Activated T-cell treated with anti-CD3 and anti-CD28 coated beads for 48 hours (primary cell): ENCODE results near the gene RIMS1.

ENCODE experiments used
- DNase-seq: peaks from one replicate; pipeline ENCODE4 v3.0.0-alpha.2; 2020; ENCODE audit warnings: low read depth

Gene RIMS1

DNA sequence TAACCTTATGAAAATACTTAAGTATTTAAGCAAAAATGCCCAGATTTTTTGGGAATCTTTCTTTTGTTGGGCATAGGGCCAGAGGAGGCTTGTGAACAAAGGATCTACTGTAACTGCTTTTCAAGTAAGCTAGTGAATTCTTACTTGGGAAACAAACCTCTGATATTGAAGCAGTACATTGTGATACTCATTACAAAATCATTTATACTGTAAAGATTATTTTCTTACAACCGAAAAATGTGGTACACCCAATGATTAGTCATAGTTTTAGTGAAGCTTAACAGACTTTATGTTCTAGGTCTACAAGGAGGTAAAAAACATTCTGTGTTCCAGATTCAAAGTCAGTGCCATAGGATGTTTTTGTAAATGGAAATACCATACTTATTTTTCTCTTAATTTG is 462.6 kb downstream of the RIMS1 start:
- no peak for DNase-seq

DNA sequence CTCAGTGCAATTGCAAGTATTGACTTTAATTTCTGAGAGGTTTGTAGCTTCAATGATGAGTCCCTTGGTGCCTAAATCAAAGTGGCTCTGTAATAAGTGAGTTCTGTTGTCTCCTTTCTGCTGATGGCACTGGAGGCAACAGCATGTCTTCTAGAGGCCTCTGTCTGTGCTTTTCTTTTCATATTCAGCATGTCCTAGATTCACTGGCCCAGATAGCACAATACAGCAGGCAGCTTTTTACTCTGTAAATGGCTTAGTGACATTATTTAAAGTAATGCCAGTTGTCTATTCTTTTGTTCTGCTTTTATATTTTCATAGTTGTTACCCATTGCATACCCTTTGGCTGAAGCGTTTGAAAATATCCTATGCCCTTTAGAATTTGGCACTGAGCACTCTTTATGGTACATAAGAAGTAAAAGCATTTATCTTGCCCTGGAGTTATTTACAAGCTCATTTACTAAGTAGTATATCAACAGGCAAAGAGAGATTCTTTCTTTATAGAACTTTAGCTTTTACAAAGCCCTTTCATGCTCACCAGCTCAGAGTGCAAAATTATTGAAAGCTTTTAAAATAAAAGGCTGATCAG is 464.0 kb downstream of the RIMS1 start:
- no peak for DNase-seq

DNA sequence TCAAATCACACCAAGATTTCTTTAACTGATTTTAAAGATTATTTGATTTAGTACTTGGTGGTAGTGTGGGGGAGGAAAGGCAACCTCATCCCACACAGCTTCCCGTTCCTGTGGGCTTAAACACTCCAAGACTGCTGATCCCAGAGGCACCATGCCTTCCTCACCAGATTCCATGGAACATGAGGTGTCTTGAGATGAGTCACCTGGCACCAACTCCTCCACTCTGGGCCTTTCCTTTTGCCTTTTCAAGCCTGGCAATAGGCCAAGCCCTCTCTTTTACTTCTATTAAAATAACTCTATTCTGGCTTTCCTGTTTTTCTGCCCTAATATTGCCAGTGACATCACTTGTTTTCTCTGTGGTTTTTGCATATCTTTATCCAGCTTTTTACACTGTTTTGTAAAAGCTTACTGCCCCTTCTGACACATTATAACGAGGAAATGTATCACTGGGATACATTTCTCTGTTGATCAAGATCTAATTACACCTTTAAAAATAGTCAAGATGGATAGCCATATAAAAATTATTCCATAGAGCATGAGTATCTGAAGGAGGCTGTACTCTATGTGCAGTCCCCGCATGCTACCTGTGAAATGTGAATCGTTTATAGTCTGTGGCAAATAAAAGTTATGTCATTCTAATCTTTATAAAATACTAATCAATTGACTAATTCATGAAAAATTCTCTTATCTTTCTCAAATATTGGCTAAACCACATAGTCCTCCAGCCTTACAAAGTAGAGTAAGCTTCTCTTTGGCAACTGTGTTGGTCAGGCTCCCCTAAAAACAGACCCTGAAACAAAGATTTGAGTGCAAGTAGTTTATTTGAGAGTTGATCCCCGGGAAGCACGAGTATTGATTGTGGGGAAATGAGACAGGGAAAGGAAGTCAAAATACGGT is 477.7 kb downstream of the RIMS1 start:
- DNase-seq = no peak

DNA sequence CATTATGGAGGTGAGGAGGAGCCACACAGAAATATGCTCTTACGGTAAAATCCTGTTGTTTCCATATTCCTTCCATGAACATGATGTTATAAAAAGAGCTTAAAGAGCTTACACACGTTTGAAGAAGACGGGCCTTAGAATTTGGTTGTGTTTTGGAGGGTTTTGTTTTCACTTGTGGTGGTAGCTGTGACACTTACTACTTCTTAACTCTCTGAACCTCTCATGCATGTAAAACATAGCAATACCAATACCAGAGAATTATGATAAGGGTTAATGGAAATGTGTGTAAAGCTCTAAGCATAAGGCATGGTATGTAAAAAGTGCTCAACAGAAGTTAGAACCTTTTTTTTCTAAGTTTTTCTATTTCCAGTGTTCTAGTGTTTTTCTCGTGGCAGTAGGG is 479.4 kb downstream of the RIMS1 start:
- no peak for DNase-seq

DNA sequence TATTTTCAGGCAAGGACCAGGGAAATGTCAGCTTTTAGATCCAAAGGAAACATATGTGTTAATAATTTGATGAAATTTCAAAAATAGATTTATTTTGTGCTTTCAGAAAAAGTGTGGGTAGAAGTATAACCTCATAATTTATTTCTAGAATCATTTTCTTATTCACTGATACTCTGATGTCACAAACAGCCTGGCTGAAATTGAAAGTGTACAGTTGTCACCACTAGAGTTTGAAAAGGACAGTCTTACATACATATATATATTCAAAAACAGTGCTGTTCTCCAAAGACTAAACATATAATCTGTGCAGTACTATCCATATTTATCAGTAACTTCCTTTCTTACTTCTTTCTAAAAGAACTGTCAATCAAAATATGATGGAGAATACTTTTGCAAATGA is 481.1 kb downstream of the RIMS1 start:
- no peak for DNase-seq

DNA sequence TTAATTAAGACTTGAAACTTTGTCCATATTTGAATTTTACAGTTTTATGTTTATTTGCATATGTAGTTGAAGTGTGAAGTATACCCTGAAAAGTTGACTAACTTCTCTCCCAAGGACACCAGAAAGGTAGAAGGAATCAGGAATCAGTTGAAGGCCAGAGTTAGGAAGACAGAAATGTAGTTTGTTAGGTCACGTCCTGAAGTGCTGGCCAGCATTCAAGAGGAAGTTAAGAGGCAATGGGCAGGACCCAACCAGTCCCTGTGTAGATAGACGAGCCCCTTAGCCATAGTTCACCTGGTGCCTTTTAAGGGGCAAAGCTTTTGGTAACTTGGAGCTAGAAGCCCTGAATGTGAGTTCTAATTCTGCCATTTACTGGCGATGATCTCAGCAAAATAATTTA is 485.1 kb downstream of the RIMS1 start:
- no peak for DNase-seq

DNA sequence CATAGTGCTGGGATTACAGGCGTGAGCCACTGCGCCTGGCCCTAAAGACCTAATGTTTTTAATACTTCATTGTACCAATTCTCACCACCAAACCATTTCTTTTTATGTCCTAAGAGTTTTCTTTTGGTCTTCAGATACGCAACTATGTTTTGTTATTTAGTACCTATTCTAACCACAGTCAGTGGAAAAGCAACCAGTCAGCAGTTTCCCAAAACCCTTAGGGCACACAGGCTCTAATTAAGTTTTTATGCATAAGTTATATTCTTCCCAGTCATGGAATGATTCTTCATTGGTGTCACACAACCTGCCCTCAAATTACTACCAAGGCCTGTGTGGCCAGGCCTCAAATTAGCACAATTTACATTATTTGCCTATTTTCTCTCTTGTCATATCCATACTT is 487.8 kb downstream of the RIMS1 start:
- DNase-seq = no peak

DNA sequence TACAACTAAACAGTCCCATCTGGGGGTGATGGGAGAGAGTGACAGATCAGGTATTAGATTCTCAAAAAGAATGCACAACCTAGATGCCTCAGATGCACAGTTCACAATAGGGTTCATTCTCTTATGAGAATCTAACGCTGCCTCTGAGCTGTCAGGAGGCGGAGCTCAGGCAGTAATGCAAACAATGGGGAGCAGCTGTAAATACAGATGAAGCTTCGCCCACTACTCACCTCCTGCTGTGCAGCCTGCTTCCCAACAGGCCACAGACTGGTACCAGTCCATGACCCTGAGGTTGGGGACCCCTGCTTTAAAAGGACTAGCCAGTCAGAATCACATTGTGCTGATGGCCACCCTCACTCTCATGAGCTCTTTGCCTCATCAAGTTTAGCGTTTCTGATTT is 488.5 kb downstream of the RIMS1 start:
- DNase-seq = no peak

DNA sequence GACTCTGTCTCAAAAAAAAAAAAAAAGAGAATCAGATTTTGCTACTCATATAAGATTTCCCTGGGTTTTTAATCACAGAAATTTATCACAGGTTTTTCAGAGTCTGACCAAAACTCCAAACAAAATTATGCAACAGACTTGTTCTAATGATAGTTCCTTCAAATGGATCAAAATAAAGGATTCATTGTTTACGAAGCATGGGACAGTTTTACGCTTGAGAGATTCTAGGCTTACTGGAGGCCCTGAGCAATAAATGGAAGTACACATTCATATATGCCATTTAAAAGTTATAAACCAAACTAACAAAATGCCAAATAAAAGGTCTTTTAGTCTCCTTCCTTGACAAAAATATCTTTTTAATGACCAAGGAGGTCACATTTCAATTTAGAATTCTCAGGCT is 490.4 kb downstream of the RIMS1 start:
- no peak for DNase-seq

DNA sequence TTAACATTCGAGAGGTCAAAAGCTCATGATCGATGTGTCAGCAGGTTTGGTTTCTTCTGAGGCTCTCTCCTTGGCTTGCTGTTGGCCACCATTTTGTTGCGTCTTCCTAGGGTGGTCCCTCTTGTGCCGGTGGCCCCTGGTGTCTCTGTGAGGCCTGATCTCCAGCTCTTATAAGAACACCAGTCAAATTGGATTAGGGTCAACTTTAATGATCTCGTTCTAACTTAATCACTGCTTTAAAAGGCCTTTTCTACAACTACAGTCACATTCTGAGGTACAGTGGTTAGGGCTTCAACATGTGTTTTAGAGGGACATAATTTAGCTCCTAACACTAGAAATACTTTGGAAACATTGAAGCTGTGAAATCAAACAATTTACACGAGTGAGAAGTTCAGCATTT is 494.7 kb downstream of the RIMS1 start:
- DNase-seq = no peak

DNA sequence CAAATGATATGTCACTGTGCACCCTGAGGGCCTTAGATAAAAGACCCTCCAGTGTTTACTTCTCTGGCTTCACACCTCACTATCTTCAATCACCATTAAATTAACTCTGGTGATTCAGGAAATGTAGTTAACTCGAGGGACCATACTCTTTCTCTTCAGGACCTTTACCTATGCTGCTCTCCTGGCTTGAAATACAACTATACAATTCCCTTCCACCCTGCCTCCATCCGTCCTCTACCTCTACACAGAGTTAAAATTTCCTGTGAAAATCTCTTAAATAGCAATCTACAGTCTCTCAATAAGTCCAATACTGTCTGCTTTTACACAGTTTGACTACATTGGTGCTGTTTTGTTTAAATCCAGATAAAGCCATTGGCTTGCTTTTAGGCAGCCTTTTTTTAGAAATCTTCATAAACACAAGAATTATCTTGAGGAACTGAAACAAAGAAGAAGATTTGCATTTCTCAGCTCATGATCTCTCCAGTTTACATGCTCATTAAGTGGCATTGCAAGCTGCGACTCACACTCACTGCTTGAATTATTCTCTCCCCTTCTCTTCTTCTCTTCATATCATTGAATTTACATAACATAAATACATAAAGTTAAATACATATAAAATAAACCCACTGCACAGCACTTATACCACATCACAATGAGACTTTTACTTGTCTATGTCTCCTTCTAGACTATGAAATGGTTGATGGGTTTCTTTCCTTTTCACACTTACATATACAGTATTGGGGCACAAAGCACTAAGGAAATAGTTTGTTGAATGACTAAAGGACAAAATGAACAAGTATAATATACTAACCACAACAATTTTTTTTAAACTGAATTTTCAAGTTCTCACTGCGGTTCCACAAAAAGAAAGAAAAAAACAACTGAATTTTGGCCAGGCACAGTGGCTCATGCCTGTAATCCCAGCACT is 496.5 kb downstream of the RIMS1 start:
- no peak for DNase-seq

DNA sequence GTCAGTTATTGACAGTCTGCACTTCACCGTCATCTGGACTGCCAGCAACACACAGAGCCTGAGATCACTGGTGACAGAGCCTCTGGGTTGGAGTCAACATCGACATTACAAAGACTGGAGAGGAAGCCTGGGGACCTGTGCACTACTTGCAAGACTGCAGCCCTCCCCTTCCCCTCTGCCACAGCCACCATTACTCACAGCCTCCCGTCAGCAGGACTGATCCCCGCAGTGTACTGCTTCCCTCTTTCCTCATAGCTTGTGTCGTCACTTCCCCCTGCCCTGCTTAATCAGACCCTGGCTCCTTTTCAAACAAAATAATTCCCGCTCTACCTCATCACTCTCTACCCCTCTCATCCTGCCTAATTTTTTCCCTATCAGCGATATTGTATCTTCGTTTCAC is 500.0 kb downstream of the RIMS1 start:
- DNase-seq = no peak

DNA sequence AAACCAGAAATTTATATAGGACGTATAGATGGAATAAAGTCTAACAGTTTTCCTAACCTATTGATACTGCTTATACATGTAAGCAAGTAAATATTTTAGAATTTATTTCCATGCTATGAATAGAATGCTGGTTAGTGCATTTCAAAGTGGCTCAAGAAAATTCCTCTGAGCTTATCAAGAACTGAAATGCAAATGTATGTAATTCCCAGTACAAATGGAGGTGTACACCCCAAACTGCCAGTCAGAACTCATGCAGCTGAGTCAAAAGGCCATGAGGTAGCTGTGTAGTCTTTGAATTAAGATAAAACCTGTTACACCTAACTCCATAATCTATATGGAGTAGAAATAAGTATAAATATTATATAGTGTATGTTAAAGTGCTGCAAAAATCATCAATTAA is 503.3 kb downstream of the RIMS1 start:
- no peak for DNase-seq

DNA sequence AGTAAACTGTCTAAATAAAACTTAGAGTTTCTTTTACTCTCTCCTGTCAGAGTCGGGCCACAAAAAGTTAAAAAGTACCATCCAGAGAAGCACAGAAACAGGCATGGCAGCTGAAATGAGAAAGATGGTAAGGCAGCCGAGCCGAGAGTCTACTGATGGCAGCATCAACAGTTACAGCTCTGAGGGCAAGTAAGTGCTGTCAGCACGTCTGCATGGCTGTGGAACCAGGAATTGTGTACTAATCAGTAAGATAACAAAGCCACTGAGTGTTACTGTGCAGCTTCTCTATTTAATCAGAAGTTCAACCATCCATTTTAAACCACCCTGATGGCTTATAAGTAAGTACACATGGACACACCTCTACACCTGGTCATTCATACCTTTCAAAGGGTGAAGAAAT is 504.2 kb downstream of the RIMS1 start:
- DNase-seq = no peak

DNA sequence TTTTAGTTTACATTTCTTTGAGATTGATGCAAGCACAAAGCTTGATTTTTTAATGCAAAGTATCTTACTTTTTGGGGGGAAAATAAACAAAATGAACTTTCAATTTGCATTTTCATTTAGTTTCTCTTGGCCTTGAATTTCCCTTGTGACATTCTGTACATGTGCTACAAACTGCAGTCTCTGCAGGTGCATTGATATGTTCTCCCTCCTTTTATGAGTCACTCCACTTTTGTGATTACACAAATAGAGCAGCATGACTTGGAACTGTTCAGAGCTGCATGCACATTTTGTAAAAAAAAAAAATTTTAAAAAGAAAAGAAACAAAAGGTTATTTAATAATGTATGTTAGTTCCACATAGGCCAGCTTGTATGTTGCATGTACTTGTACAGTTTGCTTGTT is 515.5 kb downstream of the RIMS1 start:
- no peak for DNase-seq

DNA sequence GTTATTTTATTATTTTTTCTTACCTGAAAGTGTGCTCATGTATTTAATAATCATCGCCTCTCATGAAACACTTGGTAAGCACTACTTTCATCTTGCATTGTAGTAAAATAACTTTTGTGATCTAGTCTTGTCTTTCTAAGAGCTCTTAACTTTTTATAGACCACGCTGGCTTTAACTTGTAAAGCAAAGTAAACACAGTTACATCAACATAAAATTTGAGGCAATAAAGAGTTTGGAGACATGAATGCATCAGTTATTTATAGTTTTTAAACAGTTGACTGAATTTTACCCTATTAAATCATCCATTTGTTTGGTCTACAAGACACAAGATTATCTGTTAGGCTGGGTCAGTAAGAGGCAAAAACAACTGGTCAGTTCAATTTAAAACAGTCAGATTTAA is 517.1 kb downstream of the RIMS1 start:
- DNase-seq = no peak

DNA sequence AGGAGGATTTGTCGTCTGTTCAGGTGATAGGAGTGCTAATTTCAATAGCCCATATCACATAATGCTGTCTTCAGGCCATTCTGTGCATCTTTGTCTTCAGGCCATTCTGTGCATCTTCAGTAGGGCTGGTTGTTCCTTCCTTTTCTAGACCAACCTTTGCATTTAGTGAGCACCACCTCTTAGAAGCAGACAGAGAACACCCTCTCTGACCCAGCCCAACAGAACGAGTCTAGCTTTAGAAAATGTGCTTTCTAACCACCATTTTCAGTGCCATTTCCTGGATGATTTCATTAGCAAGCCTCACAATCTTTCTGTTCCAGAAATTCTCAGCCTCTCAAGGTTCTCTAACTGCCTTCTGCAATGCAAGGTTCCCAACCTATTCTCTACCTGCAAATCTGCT is 520.2 kb downstream of the RIMS1 start:
- DNase-seq = no peak

DNA sequence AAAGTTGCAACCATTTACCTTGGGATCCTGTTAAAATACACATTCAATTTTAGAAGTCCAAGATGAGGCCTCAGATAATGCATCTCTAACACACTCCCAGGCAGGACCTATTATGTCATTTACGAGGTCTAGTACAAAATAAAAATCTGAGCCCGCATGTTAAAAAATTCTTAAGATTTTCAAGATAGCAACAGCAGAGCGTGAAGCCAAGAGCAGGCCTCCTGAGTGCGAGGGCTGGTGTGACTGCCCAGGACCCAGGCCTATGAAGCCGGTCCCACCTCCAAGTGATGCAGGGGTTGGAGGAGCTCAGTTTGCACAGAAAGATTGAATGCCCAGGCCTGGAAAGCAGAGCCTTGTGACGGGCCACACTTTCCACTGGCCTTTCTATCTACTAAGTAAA is 524.4 kb downstream of the RIMS1 start:
- no peak for DNase-seq

DNA sequence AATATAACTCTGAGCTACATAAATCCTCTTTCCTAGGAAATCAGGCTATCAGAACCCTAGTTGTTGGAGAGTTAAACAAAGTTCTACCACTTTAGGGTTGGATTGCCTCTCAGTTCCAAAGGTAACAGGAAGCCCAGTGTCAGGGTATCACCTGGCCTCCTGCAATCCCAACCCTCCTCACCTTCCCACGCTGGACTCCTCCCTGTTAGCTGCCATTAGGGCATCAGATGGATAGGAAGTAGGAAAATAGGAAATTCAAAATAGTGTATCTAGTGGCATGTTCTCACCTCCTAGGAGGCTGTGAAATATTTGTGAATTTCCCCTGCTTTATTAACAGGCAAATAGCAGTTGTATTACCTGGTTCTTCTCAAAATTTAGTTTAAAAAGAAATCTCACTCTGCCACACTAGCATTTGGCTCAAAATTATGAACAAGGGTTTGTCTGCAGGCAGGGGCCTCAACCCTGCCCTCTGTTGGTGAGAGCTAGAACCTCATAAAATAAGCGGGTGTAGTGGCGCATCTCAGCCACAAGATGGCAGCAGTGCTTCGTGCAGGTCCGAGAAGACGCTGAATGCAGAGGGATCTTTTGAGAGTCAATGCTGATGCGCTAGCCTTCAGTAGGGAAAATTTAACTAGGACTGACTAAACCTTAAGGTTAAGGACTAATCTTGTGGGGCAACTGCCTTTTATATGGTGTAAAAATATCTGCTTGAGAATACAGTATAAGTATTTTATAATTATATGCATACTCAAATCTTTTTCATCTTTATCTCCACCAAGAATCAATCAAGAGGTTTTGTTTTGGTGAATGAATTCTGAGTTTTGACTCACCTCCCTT is 525.7 kb downstream of the RIMS1 start:
- peak; percentile 69 for DNase-seq

DNA sequence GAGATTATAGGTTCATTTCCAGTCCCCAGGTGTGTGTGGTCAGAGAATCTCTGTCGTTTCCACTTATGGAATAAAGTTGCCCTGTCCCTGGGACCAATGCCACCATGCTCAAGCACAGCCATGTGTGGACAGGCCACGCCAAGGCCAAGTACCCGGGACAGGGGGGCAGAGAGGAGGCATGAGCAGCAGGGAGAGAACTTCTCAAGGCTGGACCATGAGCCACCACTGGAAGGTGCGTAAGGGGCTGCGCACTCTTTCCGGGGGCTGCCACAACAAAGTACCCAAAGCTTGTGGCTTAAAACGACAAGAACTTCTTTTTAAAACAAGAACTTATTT is 526.3 kb downstream of the RIMS1 start:
- DNase-seq = no peak

DNA sequence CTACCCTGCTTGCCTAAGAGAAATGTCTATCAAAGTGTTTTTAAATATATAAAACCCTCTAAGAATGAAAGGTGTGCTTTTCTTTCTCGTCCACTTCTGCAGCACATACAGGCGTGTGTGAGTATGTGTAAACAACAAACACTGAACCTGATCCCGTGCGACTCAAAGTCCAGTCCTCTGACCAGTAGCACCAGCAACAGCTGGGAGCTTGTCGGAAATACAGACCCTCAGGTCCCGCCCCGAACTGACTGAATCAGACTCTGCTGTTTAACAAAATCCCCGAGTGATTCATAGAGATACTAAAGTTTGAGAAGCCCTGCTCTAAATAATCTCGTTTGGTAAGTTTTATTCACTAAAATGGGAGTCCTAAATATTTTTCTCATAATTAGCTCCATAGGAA is 527.5 kb downstream of the RIMS1 start:
- DNase-seq = no peak

DNA sequence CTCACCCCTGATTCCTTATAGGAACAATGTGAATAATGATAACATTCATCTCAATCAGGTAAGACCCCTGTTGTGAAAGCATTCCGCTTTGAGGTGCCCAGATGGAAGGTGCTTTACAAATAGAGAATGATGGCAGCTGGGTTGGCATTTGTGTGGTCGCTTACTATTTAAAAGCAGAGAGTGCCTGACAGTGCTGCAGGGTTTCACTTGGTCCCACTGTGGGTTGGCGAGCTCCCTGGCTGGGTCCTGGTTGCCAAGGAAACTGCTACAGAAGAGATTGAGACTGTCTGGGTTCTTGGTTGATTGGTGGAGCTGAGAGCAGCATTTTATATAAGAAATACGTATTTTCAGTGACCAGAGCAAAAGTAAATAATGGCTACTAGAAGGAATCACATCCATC is 528.3 kb downstream of the RIMS1 start:
- DNase-seq = no peak
